Esophagus muscularis mucosa (tissue), 4 donors: ENCODE data around the gene CFHR3. TPM values are rescaled to one million over a fixed set of nuclear protein-coding genes. Genes with fewer than 3 reads are reported as not detected.
"Not testable (repeated sequence)": the region's sequence is repeated elsewhere in the genome, so short reads cannot be mapped to it uniquely, and the experiment has no call there.

Experiments used
- DNase-seq: peaks from one replicate; pipeline ENCODE4 v3.0.0-alpha.2; 2017; ENCODE audit errors: extremely low spot score
- H3K27ac ChIP-seq, 4 donors: fragments of 200-600 bp; sonication (generic); replicated peaks in 1 of 4; 1 replicate in 3 of 4; 2 replicates in 1 of 4; pipeline ENCODE4 v1.5.1; 2016 to 2019; ENCODE audit warnings: mild to moderate bottlenecking in 1 of 4
- H3K27me3 ChIP-seq, 4 donors: fragments of 200-600 bp; sonication (generic); one replicate each; pipeline versions ENCODE4 v1.5.1 to v1.6.0; 2016 to 2019
- H3K36me3 ChIP-seq, 4 donors: fragments of 200-600 bp; sonication (generic); one replicate each; pipeline ENCODE4 v1.5.1; 2016 to 2019
- H3K4me1 ChIP-seq, 4 donors: fragments of 200-600 bp; sonication (generic); one replicate each; pipeline ENCODE4 v1.5.1; 2016 to 2019
- H3K4me3 ChIP-seq, 4 donors: fragments of 200-600 bp; sonication (generic); 1 replicate in 2 of 4; 2 replicates in 2 of 4; pipeline ENCODE4 v1.5.1; 2016 to 2019; ENCODE audit warnings: mild to moderate bottlenecking in 4 of 4, moderate library complexity in 1 of 4
- H3K9me3 ChIP-seq, 4 donors: fragments of 200-600 bp; sonication (generic); 1 replicate in 3 of 4; 2 replicates in 1 of 4; pipeline ENCODE4 v1.5.1; 2016 to 2019
- EP300 ChIP-seq: sonication (generic); formaldehyde crosslinking; IDR thresholded peaks from one replicate; pipeline ENCODE4 v1.6.1; 2017; ENCODE audit warnings: antibody characterized with exemption
- POLR2A ChIP-seq: fragments of 450-650 bp; IDR thresholded peaks from one replicate; pipeline ENCODE4 v1.6.1; 2017; ENCODE audit warnings: antibody characterized with exemption, moderate library complexity, mild to moderate bottlenecking, low read depth
- POLR2AphosphoS5 ChIP-seq, 2 donors: sonication (generic); formaldehyde crosslinking; IDR thresholded peaks; one replicate each; pipeline ENCODE4 v1.6.1; 2017; ENCODE audit warnings: antibody characterized with exemption in 2 of 2
- WGBS: methylation state at CpG from one replicate; pipeline ENCODE4 v1.1.5; 2018; 5-methylcytosine and 5-hydroxymethylcytosine counted together
- intact Hi-C: fragments of 100-400 bp; cut with DNase I; formaldehyde crosslinking; loops from one replicate; pipeline ENCODE4 v1.15.1; 2023
- total RNA-seq, 4 donors: library from RNA; depleted of rRNA; stranded (reverse); fragments of >200 nt; gene quantifications; one replicate each; pipeline versions ENCODE4 v1.1.0 to v1.2.1, GENCODE V29; 2016
- TF ChIP-seq, protein P1 (sequence below), 3 experiments: fragments of 200-600 bp in 2 of 3; fragments of 450-650 bp in 1 of 3; sonication (generic) in 2 of 3; IDR thresholded peaks; one replicate each; pipeline ENCODE4 v1.5.1; 2017 to 2019; ENCODE audit warnings: antibody characterized with exemption in 3 of 3, mild to moderate bottlenecking in 2 of 3, moderate library complexity in 1 of 3

The CFHR3 gene
- total RNA-seq, 4 donors from 2014 or later, result not detected

DNA sequence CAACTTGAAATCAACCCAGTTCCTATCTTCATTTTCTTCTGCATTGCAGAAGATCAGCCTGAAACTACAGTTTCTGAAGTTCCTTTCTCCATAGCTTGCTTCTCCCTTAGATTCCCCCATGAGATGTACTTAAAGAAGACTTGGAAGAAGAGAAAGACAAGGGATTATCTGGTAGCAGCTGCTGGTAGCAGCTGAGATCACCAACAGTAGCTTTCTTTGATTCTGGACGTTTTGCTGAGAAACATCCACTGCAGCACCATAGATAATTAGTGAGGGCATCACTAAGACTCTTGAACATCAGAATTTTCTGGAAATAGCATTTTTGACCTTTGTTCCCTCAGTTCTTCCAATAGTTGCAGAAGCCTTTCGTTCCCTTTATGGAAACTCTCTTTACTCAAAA is 465 bp upstream of the CFHR3 start:
- WGBS, result 51% methylated on average over 2 of the region's 2 CpGs
- no peak for DNase-seq
- TF ChIP-seq POLR2A, result no peak
- TF ChIP-seq, protein P1, sequence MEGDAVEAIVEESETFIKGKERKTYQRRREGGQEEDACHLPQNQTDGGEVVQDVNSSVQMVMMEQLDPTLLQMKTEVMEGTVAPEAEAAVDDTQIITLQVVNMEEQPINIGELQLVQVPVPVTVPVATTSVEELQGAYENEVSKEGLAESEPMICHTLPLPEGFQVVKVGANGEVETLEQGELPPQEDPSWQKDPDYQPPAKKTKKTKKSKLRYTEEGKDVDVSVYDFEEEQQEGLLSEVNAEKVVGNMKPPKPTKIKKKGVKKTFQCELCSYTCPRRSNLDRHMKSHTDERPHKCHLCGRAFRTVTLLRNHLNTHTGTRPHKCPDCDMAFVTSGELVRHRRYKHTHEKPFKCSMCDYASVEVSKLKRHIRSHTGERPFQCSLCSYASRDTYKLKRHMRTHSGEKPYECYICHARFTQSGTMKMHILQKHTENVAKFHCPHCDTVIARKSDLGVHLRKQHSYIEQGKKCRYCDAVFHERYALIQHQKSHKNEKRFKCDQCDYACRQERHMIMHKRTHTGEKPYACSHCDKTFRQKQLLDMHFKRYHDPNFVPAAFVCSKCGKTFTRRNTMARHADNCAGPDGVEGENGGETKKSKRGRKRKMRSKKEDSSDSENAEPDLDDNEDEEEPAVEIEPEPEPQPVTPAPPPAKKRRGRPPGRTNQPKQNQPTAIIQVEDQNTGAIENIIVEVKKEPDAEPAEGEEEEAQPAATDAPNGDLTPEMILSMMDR (IDR thresholded peaks at IDR 0.05), result no peak
- TF ChIP-seq POLR2AphosphoS5 (IDR thresholded peaks at IDR 0.05), result no peak
- TF ChIP-seq EP300, result no peak
- intact Hi-C loops, result no loop called here
- H3K27me3 ChIP-seq, result no peaks in the 10 kb centered on the region
- H3K4me1 ChIP-seq, result no peaks in the 10 kb centered on the region
- H3K36me3 ChIP-seq, result no peaks in the 10 kb centered on the region
- no peak overlapping the region for H3K4me3 ChIP-seq
- H3K9me3 ChIP-seq, result no peaks in the 10 kb centered on the region
- H3K27ac ChIP-seq, result no peak overlapping the region

DNA sequence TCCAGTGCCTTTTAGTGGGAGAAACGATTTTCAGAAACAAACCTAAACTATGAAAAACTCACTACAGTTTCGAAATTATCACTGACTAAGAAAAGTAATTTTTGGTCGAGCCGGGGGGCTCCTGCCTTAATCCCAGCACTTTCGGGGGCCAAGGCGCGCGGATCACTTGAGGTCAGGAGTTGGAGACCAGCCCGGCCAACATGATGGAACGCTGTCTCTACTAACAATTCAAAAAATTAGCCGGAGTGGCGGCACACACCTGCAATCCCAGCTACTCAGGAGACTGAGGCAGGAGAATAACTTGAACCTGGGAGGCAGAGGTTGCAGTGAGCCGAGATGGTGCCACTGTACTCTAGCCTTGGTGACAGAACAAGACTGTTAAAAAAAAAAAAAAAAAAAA is 3.0 kb downstream of the CFHR3 start:
- DNase-seq, result no peak
- WGBS, result 87% methylated on average over 4 of the region's 13 CpGs

DNA sequence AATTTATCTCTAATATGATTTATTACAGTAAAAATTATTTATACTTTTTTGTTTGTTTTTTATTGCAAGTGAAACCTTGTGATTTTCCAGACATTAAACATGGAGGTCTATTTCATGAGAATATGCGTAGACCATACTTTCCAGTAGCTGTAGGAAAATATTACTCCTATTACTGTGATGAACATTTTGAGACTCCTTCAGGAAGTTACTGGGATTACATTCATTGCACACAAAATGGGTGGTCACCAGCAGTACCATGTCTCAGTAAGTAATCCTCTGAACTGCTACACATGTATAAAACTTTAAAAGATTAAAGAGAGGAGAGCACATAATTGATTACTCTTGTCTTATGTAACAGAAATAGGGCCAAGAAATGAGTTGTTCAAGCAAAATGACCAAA is 4.5 kb downstream of the CFHR3 start:
- WGBS, result 94% methylated on average over 1 of the region's 1 CpG
- TF ChIP-seq POLR2A (no peak), POLR2AphosphoS5 (IDR thresholded peaks at IDR 0.05) (no peak), EP300 (no peak)
- TF ChIP-seq, protein P1 (IDR thresholded peaks at IDR 0.05), result no peak

More for the DNA sequence above, 3.0 kb downstream of the CFHR3 start:
- H3K36me3 ChIP-seq, result no peaks in the 10 kb centered on the region
- H3K27ac ChIP-seq, result no peak overlapping the region
- no peaks in the 10 kb centered on the region for H3K9me3 ChIP-seq
- H3K4me3 ChIP-seq, result no peak overlapping the region
- H3K4me1 ChIP-seq, result no peaks in the 10 kb centered on the region
- no peaks in the 10 kb centered on the region for H3K27me3 ChIP-seq
- intact Hi-C loops, result no loop called here
- TF ChIP-seq EP300, result no peak
- TF ChIP-seq, protein P1 (IDR thresholded peaks at IDR 0.05), result no peak
- TF ChIP-seq POLR2A, result no peak
- no peak for TF ChIP-seq POLR2AphosphoS5 (IDR thresholded peaks at IDR 0.05)

DNA sequence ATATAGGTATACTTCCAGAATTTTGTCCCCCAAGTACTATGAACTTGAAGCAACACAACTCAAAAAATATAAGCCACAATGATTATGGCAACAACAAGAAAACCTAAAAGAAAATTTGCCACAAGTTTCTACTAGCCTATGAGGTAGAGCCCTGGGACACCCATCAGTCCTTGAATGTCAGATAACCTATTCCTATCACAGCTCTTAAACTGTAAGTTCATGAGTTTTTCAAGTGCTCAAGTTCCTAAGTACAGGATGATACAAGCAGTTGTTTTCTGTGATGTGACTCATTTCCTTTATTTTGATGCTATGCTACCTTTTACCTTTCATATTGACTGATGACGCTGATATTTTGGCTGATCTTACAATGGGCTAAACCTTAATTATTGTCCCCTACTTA is 16.6 kb downstream of the CFHR3 start:
- no CpG with 5 or more reads among the region's 1 CpG for whole genome bisulfite sequencing
- H3K27ac ChIP-seq, H3K4me3 ChIP-seq, H3K4me1 ChIP-seq, intact Hi-C loops, H3K36me3 ChIP-seq, DNase-seq, H3K9me3 ChIP-seq, H3K27me3 ChIP-seq: not testable (repeated sequence)

More for the DNA sequence above, 4.5 kb downstream of the CFHR3 start:
- Histone ChIP-seq H3K9me3 (no peaks in the 10 kb centered on the region), H3K27me3 (no peaks in the 10 kb centered on the region), H3K27ac (no peak overlapping the region), H3K4me1 (no peaks in the 10 kb centered on the region), H3K36me3 (no peaks in the 10 kb centered on the region), H3K4me3 (no peak overlapping the region)
- no peak for DNase-seq
- intact Hi-C loops, result no loop called here

DNA sequence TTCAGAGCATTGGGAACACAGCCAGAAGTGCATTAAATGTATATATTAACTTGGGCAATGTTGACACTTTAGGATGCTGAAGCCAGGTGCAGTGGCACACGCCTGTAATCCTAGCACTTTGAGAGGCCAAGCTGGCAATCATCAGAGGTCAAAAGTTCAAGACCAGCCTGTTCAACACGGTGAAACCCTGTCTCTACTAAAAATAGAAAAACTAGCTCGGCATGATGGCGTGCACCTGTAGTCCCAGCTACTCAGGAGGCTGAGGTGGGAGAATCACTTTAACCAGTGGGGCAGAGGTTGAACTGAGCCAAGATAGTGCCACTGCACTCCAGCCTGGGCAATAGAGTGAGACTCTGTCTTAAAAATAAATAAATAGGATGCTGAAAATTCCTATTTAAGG is 19.5 kb downstream of the CFHR3 start:
- H3K36me3 ChIP-seq, intact Hi-C loops, H3K27me3 ChIP-seq, H3K27ac ChIP-seq, H3K4me1 ChIP-seq, H3K4me3 ChIP-seq, DNase-seq, H3K9me3 ChIP-seq: not testable (repeated sequence)
- WGBS, result 42% methylated on average over 4 of the region's 4 CpGs

DNA sequence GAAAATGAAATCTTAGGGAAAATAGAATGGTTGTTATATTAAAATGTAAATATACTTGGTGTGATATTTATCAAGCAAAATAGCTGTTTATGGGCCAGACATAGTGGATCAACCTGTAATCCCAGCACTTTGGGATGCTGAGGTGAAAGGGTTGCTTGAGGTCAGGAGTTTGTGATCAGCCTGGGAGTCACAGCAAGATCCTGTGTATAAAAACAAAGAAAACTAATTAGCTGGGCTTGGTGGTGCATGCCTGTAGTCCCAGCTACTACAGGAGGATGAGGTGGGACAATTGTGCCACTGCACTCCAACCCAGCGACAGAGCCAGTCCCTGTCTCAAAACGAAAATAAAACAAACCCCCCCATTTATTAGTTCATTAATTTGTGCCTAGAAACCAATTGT is 23.3 kb downstream of the CFHR3 start:
- intact Hi-C loops, result no loop called here
- DNase-seq, result no peak
- H3K9me3 ChIP-seq, result no peaks in the 10 kb centered on the region
- no peak overlapping the region for H3K4me3 ChIP-seq
- H3K4me1 ChIP-seq, result no peaks in the 10 kb centered on the region
- WGBS, result 50% methylated on average over 1 of the region's 2 CpGs
- TF ChIP-seq, protein P1 (IDR thresholded peaks at IDR 0.05), result no peak
- no peak for TF ChIP-seq POLR2AphosphoS5 (IDR thresholded peaks at IDR 0.05)
- TF ChIP-seq POLR2A, result no peak
- TF ChIP-seq EP300, result no peak
- H3K27ac ChIP-seq, result no peak overlapping the region
- H3K27me3 ChIP-seq, result no peaks in the 10 kb centered on the region
- H3K36me3 ChIP-seq, result no peaks in the 10 kb centered on the region

DNA sequence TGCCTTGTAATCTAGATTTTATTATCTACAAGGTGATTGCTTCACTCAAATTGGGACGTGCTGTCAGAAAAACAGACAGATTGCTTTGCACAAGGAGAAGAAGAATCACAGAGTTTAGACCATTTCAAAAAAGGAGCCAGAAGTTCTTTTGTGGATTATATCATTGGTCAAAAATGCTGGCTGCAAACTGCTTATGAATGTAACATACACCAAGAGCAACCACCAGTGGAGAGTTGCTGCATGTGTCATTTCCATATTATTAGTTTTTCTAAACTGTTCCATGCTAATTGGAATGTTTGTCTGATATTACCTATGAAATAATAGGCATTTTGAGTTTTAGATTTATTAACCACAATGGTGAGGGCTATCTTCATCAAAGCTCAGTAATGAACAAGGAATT is 27.3 kb downstream of the CFHR3 start:
- H3K4me3 ChIP-seq, intact Hi-C loops, H3K36me3 ChIP-seq, H3K27me3 ChIP-seq, DNase-seq, H3K9me3 ChIP-seq, H3K27ac ChIP-seq, H3K4me1 ChIP-seq: not testable (repeated sequence)
- 71% methylated on average over 1 of the region's 1 CpG for WGBS
